ENCODE data around the gene PGLYRP1.
A peak's percentile ranks its signal among the peaks of the same experiment; 100 is the strongest.

PGLYRP1 gene

GRCh38 chr19:46056536-46056935, 33.7 kb upstream of the PGLYRP1 start:
- CTCF ChIA-PET: interaction anchor here (0.6 to 7.2 kb wide), 6 partner anchors 11 to 485 kb away, joined by 3 to 59 read pairs (median 4); no protein-coding TSS in a partner anchor
- Histone ChIP-seq H3K36me3 (ENCODE audit: control insufficient read depth in 2 of 2, insufficient read depth in 1 of 2, low read length in 2 of 2) (no peaks in the 10 kb centered on the region), H3K27ac (ENCODE audit: extremely low read depth, low read depth, low read length) (no peak overlapping the region), H3K4me1 (ENCODE audit: control insufficient read depth, insufficient read depth, low read length) (peaks cover 8% of the 10 kb centered on the region), H3K4me3 (ENCODE audit: low read depth, low read length) (no peak overlapping the region), H3K9me3 (ENCODE audit: control insufficient read depth, insufficient read depth, low read depth, low read length) (0 out of 2 replicates have a peak, but pooled peaks cover under 1% of the 10 kb centered on the region)
- TF ChIP-seq GLIS1 (tag by site-specific recombination; IDR thresholded peaks at IDR 0.05) (0 out of 2 replicates have a peak, but pooled peaks have one; percentile 16), PRDM1 (tag by site-specific recombination; IDR thresholded peaks at IDR 0.05) (peak; percentile 8; the same call in 1 of the 2 replicates), ZNF658 (tag by site-specific recombination; IDR thresholded peaks at IDR 0.05) (no peak), ZIC2 (tag by site-specific recombination; IDR thresholded peaks at IDR 0.05) (peak; percentile 84; the same call in 1 of the 2 replicates), ZNF394 (tag by site-specific recombination; IDR thresholded peaks at IDR 0.05; ENCODE audit: borderline replicate concordance) (no peak), ZBTB21 (tag by site-specific recombination; IDR thresholded peaks at IDR 0.05) (peak; percentile 58; the same call in 1 of the 2 replicates), ZNF629 (tag by site-specific recombination; IDR thresholded peaks at IDR 0.05) (peak; percentile 53; the same call in 1 of the 2 replicates)
- TF ChIP-seq, protein P1, sequence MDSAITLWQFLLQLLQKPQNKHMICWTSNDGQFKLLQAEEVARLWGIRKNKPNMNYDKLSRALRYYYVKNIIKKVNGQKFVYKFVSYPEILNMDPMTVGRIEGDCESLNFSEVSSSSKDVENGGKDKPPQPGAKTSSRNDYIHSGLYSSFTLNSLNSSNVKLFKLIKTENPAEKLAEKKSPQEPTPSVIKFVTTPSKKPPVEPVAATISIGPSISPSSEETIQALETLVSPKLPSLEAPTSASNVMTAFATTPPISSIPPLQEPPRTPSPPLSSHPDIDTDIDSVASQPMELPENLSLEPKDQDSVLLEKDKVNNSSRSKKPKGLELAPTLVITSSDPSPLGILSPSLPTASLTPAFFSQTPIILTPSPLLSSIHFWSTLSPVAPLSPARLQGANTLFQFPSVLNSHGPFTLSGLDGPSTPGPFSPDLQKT (IDR thresholded peaks at IDR 0.05; ENCODE audit: borderline replicate concordance, low read depth, low read length): no peak
- TF ChIP-seq, protein P2, sequence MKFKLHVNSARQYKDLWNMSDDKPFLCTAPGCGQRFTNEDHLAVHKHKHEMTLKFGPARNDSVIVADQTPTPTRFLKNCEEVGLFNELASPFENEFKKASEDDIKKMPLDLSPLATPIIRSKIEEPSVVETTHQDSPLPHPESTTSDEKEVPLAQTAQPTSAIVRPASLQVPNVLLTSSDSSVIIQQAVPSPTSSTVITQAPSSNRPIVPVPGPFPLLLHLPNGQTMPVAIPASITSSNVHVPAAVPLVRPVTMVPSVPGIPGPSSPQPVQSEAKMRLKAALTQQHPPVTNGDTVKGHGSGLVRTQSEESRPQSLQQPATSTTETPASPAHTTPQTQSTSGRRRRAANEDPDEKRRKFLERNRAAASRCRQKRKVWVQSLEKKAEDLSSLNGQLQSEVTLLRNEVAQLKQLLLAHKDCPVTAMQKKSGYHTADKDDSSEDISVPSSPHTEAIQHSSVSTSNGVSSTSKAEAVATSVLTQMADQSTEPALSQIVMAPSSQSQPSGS (tag by site-specific recombination; IDR thresholded peaks at IDR 0.05; ENCODE audit: low read depth): peak; percentile 93
- POLR2A ChIA-PET: interaction anchor here (0.7 to 1.6 kb wide), 2 partner anchors 10 to 16 kb away, joined by 3 to 4 read pairs; partner anchors contain the start of gene IGFL4

- Histone ChIP-seq H3K9me3 (ENCODE audit: control insufficient read depth, insufficient read depth, low read depth, low read length) (no peaks in the 10 kb centered on the region), H3K27ac (ENCODE audit: extremely low read depth, low read depth, low read length) (no peak overlapping the region), H3K4me1 (ENCODE audit: control insufficient read depth, insufficient read depth, low read length) (peaks cover 8% of the 10 kb centered on the region), H3K36me3 (ENCODE audit: control insufficient read depth in 2 of 2, insufficient read depth in 1 of 2, low read length in 2 of 2) (no peaks in the 10 kb centered on the region), H3K4me3 (ENCODE audit: low read depth, low read length) (no peak overlapping the region)
- ChIA-PET POLR2A (interaction anchor here (0.8 kb wide), 1 partner anchor 24 kb away, joined by 4 read pairs; no protein-coding TSS in a partner anchor), CTCF (interaction anchor here (0.6 to 7.2 kb wide), 5 partner anchors 15 to 543 kb away, joined by 3 to 59 read pairs (median 4); no protein-coding TSS in a partner anchor)
- TF ChIP-seq ZNF133 (tag by site-specific recombination; IDR thresholded peaks at IDR 0.05) (peak; percentile 98), ZNF239 (tag by site-specific recombination; IDR thresholded peaks at IDR 0.05) (no peak)
These were observed 30.0 kb upstream of the PGLYRP1 start for GRCh38 chr19:46052896-46053295.

- Histone ChIP-seq H3K9me3 (ENCODE audit: control insufficient read depth, insufficient read depth, low read depth, low read length) (no peaks in the 10 kb centered on the region; the same call in 1 of the 2 replicates), H3K36me3 (ENCODE audit: control insufficient read depth in 2 of 2, insufficient read depth in 1 of 2, low read length in 2 of 2) (no peaks in the 10 kb centered on the region), H3K4me1 (ENCODE audit: control insufficient read depth, insufficient read depth, low read length) (no peaks in the 10 kb centered on the region), H3K27ac (ENCODE audit: extremely low read depth, low read depth, low read length) (no peak overlapping the region), H3K4me3 (ENCODE audit: low read depth, low read length) (no peak overlapping the region)
- POLR2A ChIA-PET: interaction anchor here (1.3 to 1.5 kb wide), 2 partner anchors 9 to 16 kb away, joined by 3 to 4 read pairs; partner anchors contain the start of gene IGFL4
- CTCF ChIA-PET: interaction anchor here (0.6 to 4.1 kb wide), 6 partner anchors 8 to 172 kb away, joined by 3 to 35 read pairs (median 4); partner anchors contain the start of gene IGFL4
- TF ChIP-seq ZNF2 (tag by site-specific recombination; IDR thresholded peaks at IDR 0.05) (peak; percentile 71), ZNF555 (tag by site-specific recombination; conservative IDR thresholded peaks at IDR 0.05) (no peak), ZNF404 (tag by site-specific recombination; IDR thresholded peaks at IDR 0.05) (no peak), ZNF501 (tag by site-specific recombination; IDR thresholded peaks at IDR 0.05) (no peak), ZNF302 (tag by site-specific recombination; IDR thresholded peaks at IDR 0.05; ENCODE audit: low read depth) (no peak), ZNF354C (tag by site-specific recombination; IDR thresholded peaks at IDR 0.05; ENCODE audit: borderline replicate concordance, low read depth) (no peak), ZNF645 (tag by site-specific recombination; IDR thresholded peaks at IDR 0.05) (no peak)
These were observed 26.7 kb upstream of the PGLYRP1 start for GRCh38 chr19:46049597-46049996.

All from HEK293 (cell line).